SU-DHL-6 (cell line): ENCODE results near the gene MAML3.

Experiments used
- H2AFZ ChIP-seq: fragments of 200-600 bp; sonication (generic); 2 replicates; pipeline ENCODE4 v1.6.1; 2014; ENCODE audit warnings: low read depth, mild to moderate bottlenecking, moderate library complexity, mixed read lengths, antibody characterized with exemption, low read length; ENCODE audit not compliant: severe bottlenecking
- H3F3A ChIP-seq: fragments of 200-600 bp; shearing (Covaris generic); 2 replicates; pipeline ENCODE4 v1.6.0; 2016; ENCODE audit warnings: antibody characterized with exemption, mild to moderate bottlenecking; ENCODE audit not compliant: insufficient read depth
- H3K27ac ChIP-seq: fragments of 200-600 bp; sonication (generic); 2 replicates; pipeline ENCODE4 v1.5.1; 2016; ENCODE audit warnings: low read depth, mild to moderate bottlenecking, low read length, moderate library complexity, mixed read lengths
- H3K27me3 ChIP-seq: fragments of 200-600 bp; sonication (generic), shearing (Covaris generic); 2 replicates; pipeline ENCODE4 v1.6.0; 2014; ENCODE audit warnings: mild to moderate bottlenecking, low read length
- H3K36me3 ChIP-seq: fragments of 200-600 bp; sonication (generic); 2 replicates; pipeline ENCODE4 v1.6.1; 2014; ENCODE audit warnings: mild to moderate bottlenecking, low read length, mixed read lengths
- H3K4me2 ChIP-seq: fragments of 300-600, 200-600 bp; shearing (Covaris generic), sonication (generic); 2 replicates; pipeline ENCODE4 v1.6.0; 2014; ENCODE audit warnings: low read length, low read depth, mild to moderate bottlenecking; ENCODE audit not compliant: poor library complexity, severe bottlenecking
- H3K4me3 ChIP-seq: fragments of 200-600 bp; sonication (generic); 2 replicates; pipeline ENCODE4 v1.5.1; 2014; ENCODE audit warnings: antibody characterized with exemption, low read length, mild to moderate bottlenecking, mixed read lengths; ENCODE audit not compliant: insufficient read depth, poor library complexity, severe bottlenecking
- H3K79me2 ChIP-seq: fragments of 200-600 bp; sonication (generic); 2 replicates; pipeline ENCODE4 v1.6.1; 2014; ENCODE audit warnings: mild to moderate bottlenecking, low read length, moderate library complexity; ENCODE audit not compliant: insufficient read depth
- H3K9ac ChIP-seq: fragments of 200-600 bp; sonication (generic); 2 replicates; pipeline ENCODE4 v1.7.0; 2014; ENCODE audit warnings: mild to moderate bottlenecking, low read length
- H3K9me2 ChIP-seq: fragments of 200-600 bp; sonication (generic); replicated peaks from 2 replicates; pipeline ENCODE4 v1.6.1; 2014; ENCODE audit warnings: low read length; ENCODE audit not compliant: insufficient read depth
- H3K9me3 ChIP-seq: fragments of 200-600 bp; sonication (generic); 2 replicates; pipeline ENCODE4 v1.6.1; 2014; ENCODE audit warnings: low read length, mixed read lengths; ENCODE audit not compliant: insufficient read depth
- H4K20me1 ChIP-seq: fragments of 200-600 bp; sonication (generic); 2 replicates; pipeline ENCODE4 v1.6.1; 2014; ENCODE audit warnings: low read depth, mild to moderate bottlenecking, antibody characterized with exemption, low read length, moderate library complexity, mixed read lengths
- CTCF ChIP-seq: fragments of 200-600 bp; sonication (generic); IDR thresholded peaks from one replicate; pipeline ENCODE4 v1.5.1; 2017; ENCODE audit warnings: antibody characterized with exemption, mild to moderate bottlenecking, low read length, moderate library complexity; ENCODE audit not compliant: insufficient read depth, poor library complexity, severe bottlenecking
- EZH2phosphoT487 ChIP-seq: fragments of 200-600 bp; sonication (generic), shearing (Covaris generic); conservative IDR thresholded peaks from 2 replicates; pipeline ENCODE4 v1.6.1; 2018; ENCODE audit warnings: mild to moderate bottlenecking, antibody characterized with exemption, low read length, moderate library complexity, mixed read lengths

Gene MAML3

GRCh38 chr4:139806929-139807328, 347.1 kb downstream of the MAML3 start:
- Histone ChIP-seq H3K4me3 (no peak overlapping the region), H3K9me3 (no peaks in the 10 kb centered on the region), H3F3A (no peaks in the 10 kb centered on the region), H3K9ac (no peak overlapping the region), H4K20me1 (no peaks in the 10 kb centered on the region), H3K27ac (no peak overlapping the region), H3K4me2 (no peak overlapping the region), H3K27me3 (no peaks in the 10 kb centered on the region), H3K79me2 (no peaks in the 10 kb centered on the region), H2AFZ (no peak overlapping the region), H3K9me2 (no peaks in the 10 kb centered on the region), H3K36me3 (no peaks in the 10 kb centered on the region)
- TF ChIP-seq EZH2phosphoT487 (no peak), CTCF (no peak)

DNA sequence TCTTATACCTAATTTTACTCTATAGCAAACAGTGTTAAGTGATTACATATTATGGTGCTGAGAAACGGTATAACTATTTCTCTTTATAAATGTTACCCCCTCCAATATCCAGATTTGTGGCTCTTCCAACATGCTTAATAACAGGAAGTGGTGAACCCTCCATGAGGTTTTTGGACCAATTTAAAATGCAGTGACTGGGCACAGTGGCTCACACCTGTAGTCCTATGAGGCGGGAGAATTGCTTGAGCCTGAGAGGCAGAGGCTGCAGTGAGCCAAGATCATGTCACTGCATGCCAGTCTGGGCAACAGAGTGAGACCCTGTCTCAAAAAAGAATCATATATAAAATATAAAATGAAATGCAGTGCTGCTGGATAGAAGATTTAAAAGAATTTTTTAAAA, 351.1 kb downstream of the MAML3 start:
- H3K9ac ChIP-seq, result no peak overlapping the region
- no peak overlapping the region for H2AFZ ChIP-seq
- no peak overlapping the region for H3K4me2 ChIP-seq
- TF ChIP-seq EZH2phosphoT487, result no peak
- TF ChIP-seq CTCF, result no peak
- no peaks in the 10 kb centered on the region for H3F3A ChIP-seq
- no peak overlapping the region for H3K27ac ChIP-seq
- no peaks in the 10 kb centered on the region for H4K20me1 ChIP-seq
- no peaks in the 10 kb centered on the region for H3K27me3 ChIP-seq
- no peaks in the 10 kb centered on the region for H3K79me2 ChIP-seq
- H3K9me3 ChIP-seq, result no peaks in the 10 kb centered on the region
- no peaks in the 10 kb centered on the region for H3K36me3 ChIP-seq
- H3K4me3 ChIP-seq, result no peak overlapping the region
- no peaks in the 10 kb centered on the region for H3K9me2 ChIP-seq

DNA sequence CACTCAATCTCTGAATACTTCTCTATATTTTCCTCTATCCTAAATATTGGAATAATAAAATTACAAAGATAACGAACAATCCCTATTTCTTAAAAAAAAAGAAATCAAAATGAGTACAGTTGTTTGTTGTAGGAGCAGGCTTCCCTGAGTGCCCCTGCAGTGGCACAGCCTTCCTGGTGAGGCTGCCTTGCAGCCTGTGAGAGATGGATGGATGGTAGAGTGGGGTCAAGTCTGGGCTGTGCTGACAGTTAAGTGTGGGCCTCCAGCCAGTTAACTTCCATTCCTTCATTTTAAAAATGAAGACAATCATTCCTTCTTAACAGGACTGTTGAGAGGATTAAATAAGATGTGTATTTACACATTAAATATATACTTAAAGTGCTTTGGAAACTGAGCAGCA, 351.5 kb downstream of the MAML3 start:
- Histone ChIP-seq H3K9me2 (no peaks in the 10 kb centered on the region), H3K4me3 (no peak overlapping the region), H3K9ac (no peak overlapping the region), H3K79me2 (no peaks in the 10 kb centered on the region), H3K4me2 (no peak overlapping the region), H3K36me3 (no peaks in the 10 kb centered on the region), H2AFZ (no peak overlapping the region), H4K20me1 (no peaks in the 10 kb centered on the region), H3K27me3 (no peaks in the 10 kb centered on the region), H3F3A (no peaks in the 10 kb centered on the region), H3K27ac (no peak overlapping the region), H3K9me3 (no peaks in the 10 kb centered on the region)
- no peak for TF ChIP-seq CTCF
- TF ChIP-seq EZH2phosphoT487, result no peak

DNA sequence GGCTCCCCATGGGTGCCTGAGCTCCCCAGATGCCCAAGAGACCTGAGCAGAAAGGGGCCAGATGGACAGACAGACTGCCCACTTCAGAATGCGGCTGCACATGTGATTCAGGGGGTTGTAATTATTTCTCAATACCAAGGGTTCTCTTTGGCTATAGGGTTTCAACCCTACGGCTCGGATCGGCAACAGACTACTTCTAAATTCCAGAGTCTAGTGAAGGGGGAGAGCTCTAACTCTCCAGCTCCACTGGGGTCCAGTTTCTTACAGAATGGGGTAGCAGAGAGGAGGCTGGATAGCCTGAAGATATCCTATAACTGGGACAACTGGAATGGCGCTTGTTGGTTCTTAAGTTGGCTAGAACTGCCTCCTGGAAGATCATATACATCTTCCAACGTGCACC, 352.1 kb downstream of the MAML3 start:
- Histone ChIP-seq H3F3A (no peaks in the 10 kb centered on the region), H3K4me2 (no peak overlapping the region), H3K27ac (no peak overlapping the region), H2AFZ (no peak overlapping the region), H3K4me3 (no peak overlapping the region), H3K9me2 (no peaks in the 10 kb centered on the region), H3K9me3 (no peaks in the 10 kb centered on the region), H3K27me3 (no peaks in the 10 kb centered on the region), H3K79me2 (no peaks in the 10 kb centered on the region), H3K36me3 (no peaks in the 10 kb centered on the region), H4K20me1 (no peaks in the 10 kb centered on the region), H3K9ac (no peak overlapping the region)
- no peak for TF ChIP-seq CTCF
- TF ChIP-seq EZH2phosphoT487, result no peak
